ELF-1 (cell line): ENCODE measurements around the gene RPL10A.

Experiments used
- DNase-seq: peaks from one replicate; pipeline ENCODE4 v3.0.0-alpha.2; 2016; ENCODE audit warnings: low read depth, low spot score

The RPL10A gene

GRCh38 chr6:35448191-35448590, 20.0 kb upstream of the RPL10A start:
- DNase-seq, result no peak

- peak; percentile 58 for DNase-seq
These were observed 18.8 kb upstream of the RPL10A start for GRCh38 chr6:35449287-35449881.

- DNase-seq, result no peak
These were observed 16.6 kb upstream of the RPL10A start for GRCh38 chr6:35451354-35452182.

GRCh38 chr6:35452183-35453090, 15.8 kb upstream of the RPL10A start, which contains the start of gene FANCE:
FANCE (plus strand) TSS chr6:35452338; CDS start chr6:35452546, 208 bp downstream.
- peak; percentile 97 for DNase-seq

GRCh38 chr6:35453236-35453635, 15.0 kb upstream of the RPL10A start:
- no peak for DNase-seq

GRCh38 chr6:35454391-35455110, 13.7 kb upstream of the RPL10A start:
- no peak for DNase-seq

GRCh38 chr6:35457907-35458306, 10.3 kb upstream of the RPL10A start:
- no peak for DNase-seq

- no peak for DNase-seq
These were observed 6.9 kb upstream of the RPL10A start for GRCh38 chr6:35461270-35461669.

GRCh38 chr6:35463292-35463691, 4.9 kb upstream of the RPL10A start:
- DNase-seq, result no peak

GRCh38 chr6:35465646-35466045, 2.6 kb upstream of the RPL10A start:
- no peak for DNase-seq

GRCh38 chr6:35468980-35469750, 964 bp downstream of the RPL10A start:
- no peak for DNase-seq

GRCh38 chr6:35469751-35470662, 1.8 kb downstream of the RPL10A start:
- DNase-seq, result peak; percentile 49

- peak; percentile 34 for DNase-seq
These were observed 2.5 kb downstream of the RPL10A start for GRCh38 chr6:35470663-35471120.

- no peak for DNase-seq
These were observed 3.7 kb downstream of the RPL10A start for GRCh38 chr6:35471836-35472345.

GRCh38 chr6:35473075-35473849, 5.1 kb downstream of the RPL10A start:
- peak; percentile 53 for DNase-seq

- DNase-seq, result no peak
These were observed 5.6 kb downstream of the RPL10A start for GRCh38 chr6:35473850-35474130.

- peak; percentile 63 for DNase-seq
These were observed 6.1 kb downstream of the RPL10A start for GRCh38 chr6:35474131-35474941.
